ENCODE measurements around the gene TRRAP. TPM values are rescaled to one million over a fixed set of nuclear protein-coding genes. Genes with fewer than 3 reads are reported as not detected.
"Not testable (repeated sequence)": the region's sequence is repeated elsewhere in the genome, so short reads cannot be mapped to it uniquely, and the experiment has no call there.

TRRAP gene
- polyA plus RNA-seq (ENCODE audit: insufficient read length in 3 of 3): 10 to 100 TPM; 36.7 to 39.7 (median 37.1) TPM

DNA sequence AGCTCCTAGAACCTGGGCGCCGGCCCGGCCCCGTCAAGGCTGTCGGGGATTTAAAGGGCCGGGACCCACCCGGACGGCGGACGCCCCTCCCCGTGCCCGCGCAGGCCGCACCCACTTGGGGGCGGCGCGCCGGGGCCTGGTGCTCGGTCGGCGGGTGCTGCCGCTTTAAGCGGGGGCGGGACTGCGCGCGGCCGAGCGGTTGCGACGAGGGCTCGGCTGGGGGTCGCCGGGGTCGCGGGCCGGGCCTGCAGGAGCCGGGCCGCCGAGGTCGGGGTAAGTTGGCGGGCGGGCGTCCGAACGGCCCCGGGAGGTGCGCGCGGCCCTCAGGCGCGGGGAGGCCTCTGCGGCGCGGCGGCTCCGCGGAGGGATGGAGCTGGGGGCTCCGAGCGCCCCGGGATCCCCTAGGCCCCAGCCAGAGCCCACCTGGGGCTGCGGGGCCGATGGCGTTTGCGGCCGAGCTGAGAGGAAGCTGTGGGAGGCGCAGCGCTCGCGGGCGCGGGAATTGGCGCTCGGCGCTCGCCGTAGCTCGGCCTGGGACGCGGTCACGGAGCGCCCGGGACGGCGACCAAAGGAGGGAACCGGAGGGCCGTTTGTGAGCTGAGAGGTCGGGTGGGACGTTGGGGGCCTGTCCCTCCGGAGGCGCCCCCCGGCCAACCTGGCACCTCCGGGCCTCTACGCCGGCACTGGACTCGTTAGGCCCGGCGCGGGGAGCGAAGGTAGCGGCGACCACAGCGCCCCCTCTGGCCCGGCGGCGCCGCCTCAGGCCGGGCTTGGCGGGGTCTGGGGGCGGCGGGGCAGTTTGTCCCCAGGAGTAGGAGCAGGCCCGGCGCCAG, at the start of gene TRRAP:
Gene TRRAP (plus strand): TSS at position 168 of the 833 bp plus-strand sequence. CDS start 2,619 bp downstream, outside the sequence.
- DNase-seq (ENCODE audit: low read depth in 3 of 3, low spot score in 2 of 3): no peak

GRCh38 chr7:98830972-98831548, 47.3 kb upstream of the TRRAP start:
- no peak for DNase-seq (ENCODE audit: low read depth in 3 of 3, low spot score in 2 of 3)

DNA sequence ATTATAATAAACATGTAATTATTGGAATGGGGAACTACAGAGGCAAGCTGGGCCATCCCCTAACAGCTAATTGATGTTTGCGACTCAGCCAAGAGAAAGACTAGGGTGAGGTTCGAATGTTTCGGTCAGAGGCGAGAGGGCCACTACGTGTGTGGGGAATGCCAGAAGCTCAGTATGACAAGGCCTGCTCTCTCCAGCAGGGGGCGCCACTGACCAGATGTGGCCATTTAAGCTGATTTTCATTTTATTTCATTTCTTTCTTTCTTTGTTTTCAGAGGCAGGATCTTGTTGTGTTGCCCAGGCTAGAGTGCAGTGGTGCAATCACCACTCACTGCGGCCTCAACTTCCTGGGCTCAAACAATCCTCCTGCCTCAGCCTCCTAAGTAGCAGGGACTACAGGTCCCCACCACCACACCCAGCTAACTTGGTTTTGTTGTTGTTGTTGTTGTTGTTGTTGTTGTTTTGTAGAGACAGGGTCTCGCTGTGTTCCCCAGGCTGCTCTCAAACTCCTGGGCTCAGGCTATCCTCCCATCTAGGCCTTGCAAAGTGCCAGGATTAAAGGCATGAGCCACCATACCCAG, 46.6 kb upstream of the TRRAP start:
- no peak for DNase-seq (ENCODE audit: low read depth in 3 of 3, low spot score in 2 of 3)

- no peak for DNase-seq (ENCODE audit: low read depth in 3 of 3, low spot score in 2 of 3)
Measured at GRCh38 chr7:98833022-98833421, 45.3 kb upstream of the TRRAP start.

- DNase-seq (ENCODE audit: low read depth in 3 of 3, low spot score in 2 of 3): no peak
Measured at GRCh38 chr7:98834949-98835348, 43.4 kb upstream of the TRRAP start.

GRCh38 chr7:98836811-98837629, 41.3 kb upstream of the TRRAP start:
- peak in 1 of 3 donors; percentile 44 for DNase-seq (ENCODE audit: low read depth in 3 of 3, low spot score in 2 of 3)

- DNase-seq (ENCODE audit: low read depth in 3 of 3, low spot score in 2 of 3): no peak
Measured at GRCh38 chr7:98837630-98837972, 40.7 kb upstream of the TRRAP start.

GRCh38 chr7:98840096-98840495, 38.2 kb upstream of the TRRAP start:
- DNase-seq (ENCODE audit: low read depth in 3 of 3, low spot score in 2 of 3): no peak

- no peak for DNase-seq (ENCODE audit: low read depth in 3 of 3, low spot score in 2 of 3)
Measured at GRCh38 chr7:98840722-98841121, 37.6 kb upstream of the TRRAP start.

- no peak for DNase-seq (ENCODE audit: low read depth in 3 of 3, low spot score in 2 of 3)
Measured at GRCh38 chr7:98841179-98841997, 36.9 kb upstream of the TRRAP start.

GRCh38 chr7:98842552-98842951, 35.8 kb upstream of the TRRAP start:
- not testable (repeated sequence) for DNase-seq (ENCODE audit: low read depth in 3 of 3, low spot score in 2 of 3)

- no peak for DNase-seq (ENCODE audit: low read depth in 3 of 3, low spot score in 2 of 3)
Measured at GRCh38 chr7:98848918-98849317, 29.4 kb upstream of the TRRAP start.

- DNase-seq (ENCODE audit: low read depth in 3 of 3, low spot score in 2 of 3): no peak
Measured at GRCh38 chr7:98852826-98853225, 25.5 kb upstream of the TRRAP start.

DNA sequence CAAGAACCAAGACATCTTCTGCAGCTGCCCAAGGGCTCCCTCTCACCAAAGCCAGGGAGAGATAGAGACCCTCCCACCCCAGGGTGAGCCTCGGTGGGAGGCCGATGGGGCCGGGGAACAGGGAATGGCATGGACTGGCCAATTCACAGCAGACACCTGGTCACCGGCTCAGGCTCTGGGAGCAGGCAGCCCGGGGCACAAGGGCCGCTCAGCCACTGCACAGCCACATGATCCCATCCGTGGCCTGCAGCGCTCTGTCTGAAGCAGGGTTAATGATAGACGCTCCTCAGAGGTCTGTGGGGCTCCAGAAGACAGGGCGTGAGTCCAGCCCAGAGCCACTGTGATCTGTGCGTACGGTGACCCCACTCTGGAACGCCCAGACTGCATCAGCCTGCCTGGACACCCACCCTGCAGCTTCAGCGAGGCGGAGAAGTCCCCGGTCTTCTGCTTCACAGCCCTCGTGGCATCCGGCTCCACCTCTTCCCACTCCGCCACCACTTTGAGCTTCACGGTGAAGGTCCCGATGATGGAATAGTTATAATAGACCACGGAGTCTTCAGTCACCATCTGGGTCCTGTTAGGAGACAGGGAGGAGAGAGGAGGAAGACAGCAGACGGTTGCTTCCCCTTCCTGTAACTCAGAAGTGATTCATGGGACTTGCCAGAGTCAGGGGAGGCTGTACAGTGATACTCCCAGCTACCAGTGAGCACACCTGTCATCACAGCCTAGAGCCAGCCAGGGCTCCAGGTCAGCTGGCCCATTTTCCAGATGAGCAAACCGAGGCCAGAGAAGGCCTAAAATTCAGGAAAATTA, 22.5 kb upstream of the TRRAP start:
- DNase-seq (ENCODE audit: low read depth in 3 of 3, low spot score in 2 of 3): no peak

DNA sequence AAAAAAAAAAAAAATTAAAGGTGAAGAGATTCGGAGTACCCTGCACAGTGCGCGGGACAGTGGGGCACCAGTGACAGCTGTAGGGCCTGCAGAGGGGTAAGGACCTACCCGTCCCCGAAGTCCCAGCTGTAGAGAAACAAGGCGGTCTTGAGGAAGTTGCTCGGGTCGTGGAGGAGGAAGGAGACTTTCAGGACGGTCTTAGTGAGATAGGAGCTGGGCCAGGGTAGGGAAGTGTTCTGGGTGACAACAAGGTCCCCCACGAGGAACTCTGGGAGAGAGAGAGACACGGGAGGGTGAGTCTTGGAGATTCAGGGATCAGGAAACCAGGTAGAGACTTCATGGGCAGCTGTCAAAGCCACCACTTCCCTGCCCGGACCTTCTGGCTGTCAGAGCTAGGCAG, 18.3 kb upstream of the TRRAP start:
- no peak for DNase-seq (ENCODE audit: low read depth in 3 of 3, low spot score in 2 of 3)

GRCh38 chr7:98862203-98862602, 16.1 kb upstream of the TRRAP start:
- no peak for DNase-seq (ENCODE audit: low read depth in 3 of 3, low spot score in 2 of 3)

- no peak for DNase-seq (ENCODE audit: low read depth in 3 of 3, low spot score in 2 of 3)
Measured at GRCh38 chr7:98862716-98863420, 15.5 kb upstream of the TRRAP start.

GRCh38 chr7:98863601-98864000, 14.7 kb upstream of the TRRAP start:
- no peak for DNase-seq (ENCODE audit: low read depth in 3 of 3, low spot score in 2 of 3)

Data from right renal cortex interstitium (tissue), 3 donors.